ENCODE data around the gene APOL6.

Gene APOL6

GRCh38 chr22:35637254-35637653, 11.0 kb upstream of the APOL6 start:
- H3K36me3 ChIP-seq (replicated peaks) = no peaks in the 10 kb centered on the region
- no peaks in the 10 kb centered on the region for H3K27me3 ChIP-seq (replicated peaks)
- in situ Hi-C loops (cut with HindIII; ENCODE audit: low pct_ligation_motif_present, low sequenced_read_pairs) = no loop called here
- no peak overlapping the region for H3K27ac ChIP-seq
- no peak overlapping the region for H3K4me3 ChIP-seq (ENCODE audit: low read depth, low read length)
- TF ChIP-seq CTCF (IDR thresholded peaks at IDR 0.05; ENCODE audit: low read depth, low read length, missing control alignments) = no peak
- no peak for DNase-seq

- Histone ChIP-seq H3K4me3 (ENCODE audit: low read depth, low read length) (no peak overlapping the region), H3K36me3 (replicated peaks) (no peaks in the 10 kb centered on the region), H3K27me3 (replicated peaks) (no peaks in the 10 kb centered on the region), H3K27ac (no peak overlapping the region)
- no peak for TF ChIP-seq CTCF (IDR thresholded peaks at IDR 0.05; ENCODE audit: low read depth, low read length, missing control alignments)
- in situ Hi-C loops (cut with HindIII; ENCODE audit: low pct_ligation_motif_present, low sequenced_read_pairs) = no loop called here
- DNase-seq = no peak
Measured at GRCh38 chr22:35638001-35638400, 10.2 kb upstream of the APOL6 start.

GRCh38 chr22:35638410-35638809, 9.8 kb upstream of the APOL6 start:
- no peaks in the 10 kb centered on the region for H3K27me3 ChIP-seq (replicated peaks)
- in situ Hi-C loops (cut with HindIII; ENCODE audit: low pct_ligation_motif_present, low sequenced_read_pairs) = no loop called here
- no peak overlapping the region for H3K4me3 ChIP-seq (ENCODE audit: low read depth, low read length)
- no peak for TF ChIP-seq CTCF (IDR thresholded peaks at IDR 0.05; ENCODE audit: low read depth, low read length, missing control alignments)
- H3K27ac ChIP-seq = no peak overlapping the region
- no peaks in the 10 kb centered on the region for H3K36me3 ChIP-seq (replicated peaks)
- no peak for DNase-seq

GRCh38 chr22:35641494-35642120, 6.6 kb upstream of the APOL6 start:
- Histone ChIP-seq H3K27ac (no peak overlapping the region), H3K36me3 (replicated peaks) (no peaks in the 10 kb centered on the region), H3K4me3 (ENCODE audit: low read depth, low read length) (no peak overlapping the region), H3K27me3 (replicated peaks) (no peaks in the 10 kb centered on the region)
- no peak for DNase-seq
- TF ChIP-seq CTCF (IDR thresholded peaks at IDR 0.05; ENCODE audit: low read depth, low read length, missing control alignments) = no peak
- in situ Hi-C loops (cut with HindIII; ENCODE audit: low pct_ligation_motif_present, low sequenced_read_pairs) = no loop called here

- Histone ChIP-seq H3K27me3 (replicated peaks) (no peaks in the 10 kb centered on the region), H3K36me3 (replicated peaks) (no peaks in the 10 kb centered on the region), H3K4me3 (ENCODE audit: low read depth, low read length) (no peak overlapping the region), H3K27ac (no peak overlapping the region)
- in situ Hi-C loops (cut with HindIII; ENCODE audit: low pct_ligation_motif_present, low sequenced_read_pairs) = no loop called here
- no peak for DNase-seq
- no peak for TF ChIP-seq CTCF (IDR thresholded peaks at IDR 0.05; ENCODE audit: low read depth, low read length, missing control alignments)
Measured at GRCh38 chr22:35642305-35642741, 5.9 kb upstream of the APOL6 start.

GRCh38 chr22:35643991-35644390, 4.3 kb upstream of the APOL6 start:
- TF ChIP-seq CTCF (IDR thresholded peaks at IDR 0.05; ENCODE audit: low read depth, low read length, missing control alignments) = no peak
- DNase-seq = no peak
- in situ Hi-C loops (cut with HindIII; ENCODE audit: low pct_ligation_motif_present, low sequenced_read_pairs) = no loop called here
- H3K4me3 ChIP-seq (ENCODE audit: low read depth, low read length) = no peak overlapping the region
- no peak overlapping the region for H3K27ac ChIP-seq
- H3K36me3 ChIP-seq (replicated peaks) = no peaks in the 10 kb centered on the region
- no peaks in the 10 kb centered on the region for H3K27me3 ChIP-seq (replicated peaks)
